WERI-Rb-1 (cell line): ENCODE results near the gene ZNF841.
"Not testable (repeated sequence)": the region's sequence is repeated elsewhere in the genome, so short reads cannot be mapped to it uniquely, and the experiment has no call there.

ENCODE experiments used
- DNase-seq: peaks from one replicate; pipeline ENCODE4 v3.0.0-alpha.2; 2020
- H3K27ac ChIP-seq: fragments of 250-450 bp; sonication (Bioruptor Pico); 2 replicates; pipeline ENCODE4 v1.5.1; 2020; ENCODE audit warnings: mild to moderate bottlenecking, moderate library complexity
- H3K27me3 ChIP-seq: fragments of 250-450 bp; sonication (Bioruptor Pico); 2 replicates; pipeline ENCODE4 v1.5.1; 2021; ENCODE audit warnings: mild to moderate bottlenecking, low read depth, moderate library complexity; ENCODE audit not compliant: insufficient read depth, severe bottlenecking
- H3K36me3 ChIP-seq: fragments of 250-450 bp; sonication (Bioruptor Pico); 2 replicates; pipeline ENCODE4 v1.5.1; 2020; ENCODE audit warnings: mild to moderate bottlenecking, moderate library complexity
- H3K4me3 ChIP-seq: 2 replicates; pipeline ENCODE4 v1.5.1; 2011; ENCODE audit warnings: low read depth, mild to moderate bottlenecking, control low read depth, low read length
- H3K9me3 ChIP-seq: fragments of 250-450 bp; sonication (Bioruptor Pico); 2 replicates; pipeline ENCODE4 v1.5.1; 2021; ENCODE audit warnings: mild to moderate bottlenecking, moderate library complexity; ENCODE audit not compliant: severe bottlenecking
- CTCF ChIP-seq: IDR thresholded peaks from 2 replicates; pipeline ENCODE4 v1.5.1; 2011; ENCODE audit warnings: low read depth, mild to moderate bottlenecking, control low read depth, inconsistent platforms, low read length

ZNF841 gene

DNA sequence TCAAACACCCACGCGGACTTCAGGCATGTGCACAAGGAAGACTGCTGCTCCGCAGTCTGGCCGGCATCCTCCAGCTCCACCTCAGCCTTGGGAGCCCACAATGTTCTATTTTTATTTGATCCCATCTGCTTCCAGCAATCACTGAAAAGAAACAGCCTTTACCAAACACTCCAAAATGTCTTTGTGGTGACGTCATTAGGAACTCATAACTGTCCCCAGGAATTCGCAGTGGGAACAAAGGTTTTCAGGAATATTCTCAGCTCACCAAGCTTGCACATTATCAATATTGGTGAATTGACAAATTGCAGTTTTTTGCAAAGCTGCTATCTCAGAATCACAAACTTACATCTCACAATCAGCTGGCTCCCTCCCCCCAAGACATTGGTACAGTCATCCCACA, 15.2 kb upstream of the ZNF841 start:
- no peak for TF ChIP-seq CTCF
- H3K36me3 ChIP-seq, result peaks cover 14% of the 10 kb centered on the region
- H3K9me3 ChIP-seq, result peaks cover 60% of the 10 kb centered on the region

GRCh38 chr19:52102782-52103181, 7.2 kb upstream of the ZNF841 start:
- TF ChIP-seq CTCF, result no peak
- H3K27ac ChIP-seq, result no peak overlapping the region

More for the DNA sequence above, 15.2 kb upstream of the ZNF841 start:
- no peak for DNase-seq
- H3K27ac ChIP-seq, result no peak overlapping the region
- no peak overlapping the region for H3K4me3 ChIP-seq
- no peaks in the 10 kb centered on the region for H3K27me3 ChIP-seq

DNA sequence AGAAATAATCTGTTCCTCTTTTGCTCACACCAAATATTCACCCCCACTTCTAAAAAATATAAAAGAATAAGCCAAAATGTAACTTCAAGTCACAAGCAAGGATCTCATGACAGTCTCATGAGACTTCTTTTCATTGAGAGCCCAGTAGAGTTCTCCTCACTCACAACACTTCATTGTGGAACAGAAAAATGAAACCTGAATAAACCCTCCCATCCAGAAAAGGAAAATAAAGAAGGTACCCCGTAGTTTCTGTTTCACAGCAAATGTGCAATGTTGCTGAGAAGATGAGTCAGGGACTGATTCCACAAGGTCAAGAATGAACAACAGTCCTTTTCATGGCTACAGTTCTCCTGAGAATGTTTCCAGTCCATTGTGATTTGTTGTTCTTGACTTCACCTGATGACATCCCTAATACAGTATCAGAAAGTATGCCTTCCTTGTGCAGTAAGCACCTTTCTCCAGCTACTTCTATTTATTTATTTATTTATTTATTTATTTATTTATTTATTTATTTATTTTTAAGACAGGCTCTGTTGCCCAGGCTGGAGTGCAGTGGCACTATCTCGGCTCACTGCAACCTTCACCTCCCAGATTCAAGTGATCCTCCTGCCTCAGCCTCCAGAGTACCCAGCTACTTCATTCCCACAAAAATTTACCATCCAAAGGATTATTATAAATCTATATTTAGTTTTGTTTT, 6.4 kb upstream of the ZNF841 start:
- no peak for DNase-seq
- Histone ChIP-seq H3K36me3 (no peaks in the 10 kb centered on the region), H3K27ac (no peak overlapping the region), H3K4me3 (no peak overlapping the region), H3K27me3 (no peaks in the 10 kb centered on the region), H3K9me3 (peaks cover 33% of the 10 kb centered on the region)
- no peak for TF ChIP-seq CTCF

More at GRCh38 chr19:52102782-52103181, 7.2 kb upstream of the ZNF841 start:
- H3K27me3 ChIP-seq, result no peaks in the 10 kb centered on the region
- peaks cover 28% of the 10 kb centered on the region for H3K9me3 ChIP-seq
- H3K4me3 ChIP-seq, result no peak overlapping the region
- H3K36me3 ChIP-seq, result no peaks in the 10 kb centered on the region
- no peak for DNase-seq

GRCh38 chr19:52099497-52100138, 4.1 kb upstream of the ZNF841 start:
- Histone ChIP-seq H3K27ac (no peak overlapping the region), H3K9me3 (peaks cover 22% of the 10 kb centered on the region), H3K27me3 (no peaks in the 10 kb centered on the region), H3K36me3 (no peaks in the 10 kb centered on the region), H3K4me3 (no peak overlapping the region)
- no peak for DNase-seq
- TF ChIP-seq CTCF, result no peak

DNA sequence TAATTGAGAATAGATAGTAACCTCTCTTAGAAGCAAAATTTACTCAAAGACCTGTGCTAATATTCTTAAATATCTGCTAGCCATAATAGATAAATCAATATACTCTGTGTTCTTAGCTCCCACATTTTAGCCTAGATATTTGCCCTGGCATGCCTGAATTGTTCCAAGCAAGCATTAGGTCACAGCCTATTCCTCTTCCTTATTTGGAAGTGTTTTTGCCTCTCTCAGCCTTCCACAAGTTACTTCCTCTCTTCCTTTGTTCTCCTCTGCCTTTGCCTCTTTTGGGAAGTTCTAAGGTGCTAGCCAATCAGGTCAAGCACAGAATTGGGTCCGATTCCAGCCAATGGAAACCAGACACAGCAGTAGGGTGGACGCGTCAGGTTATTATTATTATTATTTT, 851 bp upstream of the ZNF841 start:
- H3K9me3 ChIP-seq, result peaks cover 12% of the 10 kb centered on the region
- not testable (repeated sequence) for H3K27ac ChIP-seq, H3K27me3 ChIP-seq, DNase-seq, H3K4me3 ChIP-seq
- H3K36me3 ChIP-seq, result peaks cover 13% of the 10 kb centered on the region

- Histone ChIP-seq H3K9me3 (peaks cover 12% of the 10 kb centered on the region), H3K4me3 (peak overlapping the region; percentile 99), H3K36me3 (peaks cover 24% of the 10 kb centered on the region), H3K27me3 (no peaks in the 10 kb centered on the region), H3K27ac (peak overlapping the region; percentile 65; the same call in 1 of the 2 replicates)
- no peak for TF ChIP-seq CTCF
- DNase-seq, result no peak
Measured at GRCh38 chr19:52094526-52095130, 937 bp downstream of the ZNF841 start.
